GM04504 (cell line): ENCODE results near the gene RAD51B.
A peak's percentile ranks its signal among the peaks of the same experiment; 100 is the strongest.

ENCODE experiments used
- DNase-seq: peaks from one replicate; pipeline ENCODE4 v3.0.0-alpha.2; 2012; ENCODE audit warnings: low read depth

Gene RAD51B

DNA sequence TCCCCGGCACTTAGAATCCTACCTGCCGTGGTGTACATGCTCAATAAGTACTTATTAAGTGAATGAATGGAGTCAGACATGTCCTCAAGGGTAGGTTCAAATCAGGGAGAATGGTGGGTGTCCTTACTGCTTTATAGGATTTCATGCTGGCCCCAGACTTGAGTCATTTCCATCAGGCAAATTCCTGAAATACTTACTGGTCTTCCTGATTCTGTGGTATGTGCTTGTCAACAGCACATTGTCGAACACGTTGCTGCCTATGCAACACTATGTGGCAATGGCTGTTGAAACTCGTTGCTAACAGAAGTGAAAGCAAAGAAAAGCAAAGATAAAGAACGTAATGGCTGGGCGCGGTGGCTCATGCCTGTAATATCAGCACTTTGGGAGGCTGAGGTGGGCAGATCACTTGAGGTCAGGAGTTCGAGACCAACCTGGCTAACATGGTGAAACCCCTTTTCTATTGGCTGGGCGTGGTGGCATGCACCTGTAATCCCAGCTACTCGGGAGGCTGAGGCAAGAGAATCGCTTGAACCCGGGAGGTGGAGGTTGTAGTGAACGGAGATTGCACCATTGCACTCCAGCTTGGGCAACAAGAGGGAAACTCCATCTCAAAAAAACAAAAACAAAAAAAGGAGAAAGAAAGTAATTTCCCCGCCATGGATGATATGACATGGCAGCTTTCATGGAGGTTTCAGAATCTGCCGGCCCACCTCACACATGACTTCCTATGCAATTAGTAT is 758.4 kb downstream of the RAD51B start:
- peak; percentile 96 for DNase-seq

DNA sequence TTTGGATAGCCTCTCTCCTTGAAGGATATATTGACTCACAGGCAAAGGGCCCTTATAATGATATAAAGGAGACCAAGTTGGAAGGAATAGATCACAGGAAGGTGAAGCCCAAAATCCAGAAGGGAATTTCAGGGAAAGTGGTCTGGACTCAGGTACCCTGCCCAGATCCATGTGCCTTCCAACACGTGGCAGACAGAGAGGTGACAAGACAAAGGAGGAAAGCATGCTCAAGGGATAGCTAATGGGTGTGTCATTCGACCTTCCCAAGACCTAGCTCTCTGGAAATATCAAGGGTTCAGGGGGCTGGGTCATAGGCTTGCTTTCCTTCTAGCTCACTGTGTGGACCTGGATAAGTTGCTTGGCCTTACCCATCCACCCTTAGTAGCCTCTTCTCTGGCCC is 759.0 kb downstream of the RAD51B start:
- DNase-seq, result no peak

DNA sequence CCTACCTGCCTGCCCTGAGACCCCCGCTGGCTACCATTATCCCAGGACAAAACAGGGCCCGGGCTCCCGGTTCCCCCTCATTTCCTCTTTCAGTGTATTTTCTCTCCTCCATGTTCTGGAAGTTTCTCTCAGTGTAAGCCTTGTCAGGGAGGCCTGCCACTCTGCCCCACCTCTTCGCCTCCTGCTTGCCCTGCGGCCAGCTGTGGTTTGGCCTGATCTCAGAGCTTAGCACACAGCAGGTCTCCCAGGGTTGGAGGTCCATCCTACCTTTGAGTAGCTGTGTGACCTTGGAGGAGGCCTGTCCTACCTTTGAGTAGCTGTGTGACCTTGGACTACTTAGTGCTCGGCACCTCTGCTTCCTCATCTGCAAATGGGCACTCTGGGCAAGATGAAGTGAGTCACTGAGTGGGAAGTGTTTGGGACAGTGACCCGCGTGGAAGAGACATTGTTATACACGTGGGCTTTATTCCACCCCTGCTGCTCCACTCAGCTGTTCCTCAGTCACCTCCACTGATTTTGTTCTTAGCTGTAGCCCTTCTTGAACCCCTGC is 760.6 kb downstream of the RAD51B start:
- DNase-seq, result no peak

DNA sequence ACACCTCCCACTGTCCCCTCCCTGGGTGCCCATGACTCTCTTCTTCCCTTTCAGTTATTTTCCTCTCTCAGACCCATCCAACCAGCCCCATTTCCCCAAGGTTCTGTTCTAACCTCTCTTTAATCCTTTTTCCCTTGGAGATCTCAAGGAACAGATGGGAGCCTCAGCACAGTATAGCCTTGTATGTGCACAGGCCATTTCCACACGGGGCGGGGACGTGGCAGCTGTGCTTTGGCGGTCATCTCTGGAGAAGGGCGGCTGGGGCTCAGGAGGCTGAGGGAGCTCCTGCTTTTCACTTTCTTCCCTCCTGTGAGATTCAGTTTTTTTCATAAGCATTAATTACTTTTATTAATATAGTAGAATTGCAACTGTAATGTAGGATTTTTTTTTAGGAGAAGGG is 761.1 kb downstream of the RAD51B start:
- DNase-seq, result no peak

DNA sequence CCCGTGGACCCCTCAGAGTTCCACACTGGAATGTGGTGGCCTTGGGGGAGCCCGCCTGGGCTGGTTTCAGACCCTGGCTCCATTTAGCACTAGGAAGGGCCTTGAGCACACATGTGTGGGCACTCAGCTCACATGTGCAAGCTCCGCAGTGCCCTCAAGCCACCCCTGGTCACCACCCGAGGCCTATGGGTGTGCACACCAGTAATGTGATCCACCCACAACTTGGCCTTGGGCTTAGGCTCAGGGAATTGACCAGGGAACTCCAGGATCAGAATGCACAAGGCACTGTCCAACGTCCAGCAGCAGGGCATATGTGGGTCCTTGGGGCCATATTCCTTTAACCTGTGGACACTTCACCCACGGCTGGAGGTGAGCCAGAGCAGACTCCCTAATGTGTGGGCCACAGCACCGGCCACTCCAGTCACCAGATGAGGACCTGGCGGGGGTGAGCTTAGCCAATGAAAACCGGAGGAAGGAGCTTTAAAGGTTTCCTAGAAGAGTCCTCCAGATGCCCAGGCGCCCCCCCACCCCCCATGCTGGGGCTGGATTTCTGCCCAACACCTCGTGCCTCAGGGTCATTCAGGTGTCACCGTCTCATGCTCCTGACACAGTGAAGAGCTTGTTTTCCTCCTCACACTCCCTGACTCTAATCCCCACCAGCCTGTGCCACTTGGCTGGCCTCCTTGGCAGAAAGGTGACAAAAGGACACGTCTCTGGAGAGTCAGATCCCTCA is 764.1 kb downstream of the RAD51B start:
- no peak for DNase-seq

DNA sequence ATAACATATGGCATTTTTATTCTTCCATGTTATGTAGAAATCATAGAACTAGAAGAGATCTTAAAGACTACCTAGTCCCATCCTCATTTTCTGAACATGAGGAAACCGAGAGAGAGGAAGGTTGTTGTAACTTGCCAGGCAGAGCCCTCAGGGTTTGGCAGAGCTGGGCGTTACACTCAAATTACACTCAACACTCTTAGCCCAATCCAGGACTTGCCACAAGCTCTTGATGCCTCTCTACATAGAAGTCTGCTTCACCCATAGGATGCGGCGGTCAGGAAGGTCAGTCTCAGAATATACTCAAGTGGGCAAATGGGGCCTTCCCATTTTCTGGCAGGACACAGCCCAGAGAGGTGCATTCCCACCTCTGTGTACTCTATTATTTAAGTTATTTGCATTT is 765.2 kb downstream of the RAD51B start:
- no peak for DNase-seq

DNA sequence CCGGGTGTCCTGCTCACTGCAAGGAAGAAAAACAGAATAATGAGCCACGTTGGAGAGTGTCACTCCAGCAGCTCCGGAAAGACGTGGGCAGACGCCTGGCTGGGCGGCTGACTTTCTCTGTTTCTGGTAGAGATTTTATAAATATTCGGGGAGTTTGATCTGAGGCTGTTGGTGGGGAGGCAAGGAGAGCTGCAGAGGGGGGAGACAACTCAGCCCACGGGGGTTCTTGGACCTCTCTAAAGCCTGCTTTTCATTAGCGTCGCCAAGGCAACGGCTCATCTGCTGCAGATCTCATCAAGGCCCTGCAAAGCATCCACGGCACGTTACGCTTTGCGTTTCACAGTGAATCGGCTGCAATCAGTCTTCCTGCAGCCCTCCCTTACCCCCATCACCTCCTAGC is 766.1 kb downstream of the RAD51B start:
- DNase-seq, result peak; percentile 65

DNA sequence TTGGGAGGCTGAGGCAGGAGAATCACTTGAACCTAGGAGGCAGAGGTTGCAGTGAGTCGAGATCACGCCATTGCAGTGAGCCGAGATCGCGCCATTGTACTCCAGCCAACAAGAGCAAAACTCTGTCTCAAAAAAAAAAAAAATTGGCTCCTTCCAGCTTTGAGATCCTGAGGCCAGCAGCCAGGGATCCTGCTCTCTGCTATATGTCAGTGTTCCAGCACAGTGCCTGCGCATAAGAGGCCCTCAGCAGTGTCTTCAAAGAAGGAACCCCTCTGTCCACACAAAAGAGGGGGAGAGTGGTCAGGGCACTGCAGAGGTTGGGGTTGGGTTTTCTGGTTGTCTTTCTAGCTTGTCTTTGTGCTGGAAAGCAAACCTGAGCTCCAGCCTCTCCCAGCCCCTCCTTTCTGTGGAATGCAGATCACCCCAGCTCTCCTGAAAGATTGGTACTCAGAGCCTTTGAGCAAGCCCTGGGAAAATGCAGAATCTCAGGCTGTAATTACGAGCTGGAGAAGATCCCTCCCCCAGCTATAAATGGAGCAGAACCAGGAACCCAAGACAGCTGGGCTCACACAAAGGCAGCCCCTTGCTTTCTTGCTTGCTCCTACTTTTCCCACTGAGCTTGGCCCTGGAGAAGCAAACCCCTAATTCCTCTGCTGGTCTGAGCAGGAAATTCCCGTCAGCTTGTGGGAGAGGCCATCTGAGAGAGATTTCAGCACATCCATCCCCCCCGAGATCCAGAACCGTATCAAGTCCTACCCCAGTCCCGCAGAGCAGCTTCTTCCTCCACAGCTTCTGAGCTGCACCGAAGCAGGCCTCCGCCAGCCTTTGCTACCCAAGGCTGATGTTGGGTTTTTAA is 767.5 kb downstream of the RAD51B start:
- no peak for DNase-seq

DNA sequence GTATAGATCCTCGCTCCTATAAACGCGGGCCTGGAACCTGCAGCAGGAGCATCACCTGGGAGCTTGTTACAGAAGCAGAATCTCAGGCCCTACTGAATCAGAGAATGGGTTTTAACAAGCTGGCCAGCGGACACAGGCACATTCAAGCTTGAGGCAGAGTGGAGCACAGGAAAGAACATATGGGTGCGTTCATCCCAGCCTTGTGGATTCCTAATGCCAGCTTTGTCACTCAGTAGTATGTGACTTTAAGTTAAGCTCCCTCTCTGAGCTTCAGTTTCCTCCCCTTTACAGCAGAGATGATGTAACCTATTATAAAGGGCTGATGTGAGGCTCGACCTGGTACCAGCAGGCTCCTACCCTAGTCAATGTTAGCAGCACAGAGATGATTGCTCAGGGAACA is 768.4 kb downstream of the RAD51B start:
- no peak for DNase-seq

DNA sequence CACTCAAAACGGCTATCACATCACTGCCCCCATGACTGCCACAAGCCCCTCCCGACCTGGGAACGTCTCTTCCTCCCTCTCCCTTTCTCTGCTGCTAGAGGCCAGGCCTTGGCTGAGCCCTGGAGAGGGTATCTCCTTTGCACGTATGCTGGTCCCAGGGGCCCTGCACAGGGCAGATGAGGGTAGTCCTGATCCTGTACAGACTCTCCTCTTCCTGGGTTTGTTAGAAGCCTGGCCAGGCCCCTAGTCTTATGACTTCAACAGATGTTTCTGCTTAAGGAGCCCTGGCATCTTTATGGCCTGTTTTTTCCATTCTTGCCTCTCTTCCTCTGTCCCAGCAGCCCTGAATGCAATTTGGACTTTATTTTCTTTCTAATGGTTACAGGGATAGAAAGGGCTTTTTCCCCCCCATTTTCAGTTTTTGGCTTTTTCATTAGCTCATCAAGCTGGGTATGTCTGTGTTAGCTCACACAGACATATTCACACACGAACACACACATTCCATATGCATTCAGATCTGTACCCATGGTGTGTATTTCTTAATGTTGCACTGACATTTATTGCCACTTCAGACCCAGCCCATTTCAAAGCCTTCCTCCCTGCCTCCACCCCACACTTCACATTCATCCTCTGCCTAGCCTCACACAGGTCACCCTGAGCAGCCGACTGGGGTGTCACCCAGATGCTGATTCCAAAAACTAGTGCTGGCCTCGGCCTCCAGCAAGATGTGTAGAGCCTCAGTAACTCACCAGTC is 770.0 kb downstream of the RAD51B start:
- DNase-seq, result peak; percentile 82

DNA sequence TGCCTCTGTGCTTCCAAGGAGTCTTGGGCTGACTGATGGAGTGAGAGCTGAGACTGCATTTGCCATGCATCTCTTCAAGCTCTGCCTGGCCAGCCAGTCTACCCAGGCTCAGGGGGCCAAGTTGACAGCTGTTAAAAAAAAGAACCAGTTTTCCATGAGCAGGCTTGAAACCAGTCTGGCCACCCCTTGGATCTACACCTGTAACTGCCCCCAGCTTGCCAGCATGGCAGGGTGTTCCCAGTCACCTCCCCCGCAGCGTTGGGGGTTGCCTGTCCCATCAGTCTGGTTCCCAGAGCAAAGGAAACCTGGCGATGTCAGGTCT is 770.6 kb downstream of the RAD51B start:
- no peak for DNase-seq

DNA sequence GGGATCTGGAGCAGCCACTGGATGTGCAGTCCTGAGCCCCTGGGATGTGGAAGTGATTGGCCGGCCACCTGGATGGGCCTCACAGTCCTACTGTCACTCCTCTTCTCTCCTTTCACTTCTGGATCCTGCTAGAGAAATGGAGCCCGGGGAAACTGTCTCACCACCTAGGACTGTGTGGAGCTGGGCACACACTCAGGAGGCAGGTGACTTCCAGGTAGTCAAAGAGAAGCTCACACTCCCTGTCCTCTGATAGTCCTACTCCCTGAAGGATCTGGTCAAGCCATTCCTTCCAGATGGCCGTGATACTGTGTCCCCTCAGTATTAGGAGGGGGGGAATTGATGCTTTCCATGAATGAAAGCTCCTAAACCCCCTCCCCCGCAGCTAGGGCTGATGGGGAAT is 772.2 kb downstream of the RAD51B start:
- no peak for DNase-seq

DNA sequence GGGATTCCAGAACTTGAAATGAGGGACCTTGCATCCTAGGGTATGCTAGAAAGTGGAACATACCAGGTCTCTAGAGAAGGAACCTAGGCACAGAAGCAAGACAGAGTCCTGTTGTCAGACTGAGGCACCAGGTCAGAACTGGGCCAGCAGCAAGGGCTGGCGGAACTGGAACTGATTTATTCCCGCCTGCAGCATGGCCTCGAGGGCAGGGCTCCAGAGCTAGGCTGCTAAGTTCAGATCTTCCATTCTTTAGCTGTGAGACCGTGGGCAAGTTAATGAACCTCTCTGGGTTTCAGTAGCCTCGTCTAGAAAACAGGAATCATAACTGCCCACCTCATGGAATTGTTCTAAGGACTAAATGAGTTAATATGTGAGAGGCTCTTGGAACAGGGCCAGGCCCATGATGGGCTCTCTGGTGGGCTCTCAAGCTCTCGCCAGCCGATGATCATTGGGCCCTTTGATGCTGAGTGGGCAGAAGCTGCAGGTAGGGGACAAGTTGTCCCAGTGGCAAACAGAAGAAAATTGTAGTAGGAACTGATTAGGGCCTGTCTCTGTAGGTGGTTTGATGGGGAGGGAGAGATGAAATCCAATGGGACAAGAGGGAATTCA is 773.5 kb downstream of the RAD51B start:
- no peak for DNase-seq

DNA sequence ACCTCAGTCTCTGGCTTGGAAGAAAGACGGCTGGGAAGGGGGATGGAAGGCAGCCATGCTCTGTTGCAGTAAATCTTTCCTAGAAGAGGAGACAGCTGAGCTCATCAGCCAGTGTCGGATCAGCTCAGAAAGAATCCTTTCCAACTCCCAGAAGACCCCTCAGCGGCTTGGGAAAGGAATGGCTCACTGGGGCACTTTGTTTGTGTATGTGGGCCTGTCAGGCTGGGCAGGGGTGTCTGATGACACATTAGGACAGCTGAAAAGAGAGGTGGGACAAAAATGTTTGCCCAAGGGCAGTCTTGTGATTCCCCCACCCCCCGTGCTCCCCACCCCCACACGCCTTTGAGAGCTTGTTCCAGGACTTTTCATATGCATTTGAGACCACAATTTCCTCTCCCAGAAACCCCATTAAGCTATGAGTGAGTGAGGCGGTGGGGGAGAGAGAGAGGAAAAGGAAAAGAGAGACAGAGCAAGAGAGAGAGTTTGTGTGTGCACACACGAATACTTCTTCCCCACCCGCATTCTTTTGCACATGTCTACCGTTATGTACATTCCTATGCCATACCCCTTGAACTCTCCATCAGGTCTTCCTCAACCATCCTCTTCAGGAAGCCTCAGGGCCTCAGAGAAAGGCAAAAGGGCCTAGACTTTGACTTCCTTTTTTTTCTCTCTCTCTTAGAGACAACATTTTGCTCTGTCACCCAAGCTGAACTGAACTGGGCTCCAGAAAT is 774.4 kb downstream of the RAD51B start:
- DNase-seq, result no peak

DNA sequence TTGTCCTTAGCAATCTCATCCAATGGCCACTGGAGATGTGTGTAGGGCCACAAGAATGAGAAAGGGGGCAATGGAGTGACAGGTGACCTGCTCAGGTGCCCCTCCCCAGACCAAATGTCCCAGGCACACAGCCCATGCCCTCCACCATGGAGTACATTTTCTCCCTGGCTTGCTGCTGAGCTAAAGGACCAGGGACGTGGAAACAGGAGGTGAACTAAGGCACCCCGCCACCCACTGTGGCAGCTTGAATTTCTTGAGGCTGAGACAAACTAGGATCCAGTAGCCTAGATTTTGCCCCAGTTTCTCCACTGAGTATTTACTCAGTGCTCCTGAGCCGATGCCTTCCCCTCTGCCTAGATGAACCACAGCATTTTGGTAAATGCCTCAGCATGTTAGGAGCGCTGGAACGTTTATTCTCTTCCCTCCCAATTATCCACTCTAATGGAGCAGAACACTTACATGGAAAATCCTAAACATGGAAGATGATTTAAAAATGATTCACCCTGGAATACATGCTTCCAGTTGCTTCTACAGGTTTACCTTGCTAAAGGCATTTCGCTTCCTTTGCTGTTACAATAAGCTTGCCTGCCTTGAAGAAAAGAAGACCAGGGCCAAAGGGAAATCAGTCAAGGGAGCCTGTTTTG is 775.3 kb downstream of the RAD51B start:
- no peak for DNase-seq

DNA sequence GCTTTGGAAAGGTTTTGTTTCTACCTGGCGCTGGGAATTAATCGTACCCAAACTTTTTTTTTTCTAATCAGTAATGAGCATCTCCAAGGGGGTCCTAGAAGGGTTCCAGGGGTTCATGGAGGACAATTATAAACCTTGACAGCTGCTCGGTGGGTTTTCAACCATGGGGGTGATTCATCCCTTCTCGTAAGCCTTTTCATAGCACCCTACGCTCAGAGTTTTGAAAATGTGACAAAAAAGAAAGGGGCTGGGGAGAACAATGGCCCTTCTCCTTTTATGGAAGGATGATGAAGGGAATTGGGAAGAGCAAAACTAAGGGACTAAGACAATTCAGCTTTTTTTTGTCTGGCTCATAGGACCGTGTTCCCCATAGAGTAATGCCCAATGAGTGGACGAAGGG is 776.6 kb downstream of the RAD51B start:
- DNase-seq, result no peak

DNA sequence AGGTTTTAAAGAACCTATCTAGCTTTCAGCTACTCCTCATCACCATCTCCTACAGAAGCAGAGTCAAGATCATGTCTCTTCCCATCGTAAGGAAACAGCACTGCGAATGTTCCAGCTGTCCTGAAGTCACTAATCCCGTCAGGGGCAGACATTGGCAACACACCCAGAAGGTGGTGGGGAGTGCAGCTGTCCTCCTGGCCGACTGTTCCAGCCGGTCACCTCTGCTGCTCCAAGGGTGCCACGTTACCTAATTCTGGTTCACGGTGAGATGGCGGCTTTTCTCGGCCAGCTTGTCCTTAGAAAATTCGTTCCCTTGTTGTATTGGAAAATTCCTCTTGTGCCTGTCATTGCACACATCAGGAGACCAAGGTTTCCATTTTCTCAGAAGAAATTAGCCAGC is 777.1 kb downstream of the RAD51B start:
- DNase-seq, result no peak

DNA sequence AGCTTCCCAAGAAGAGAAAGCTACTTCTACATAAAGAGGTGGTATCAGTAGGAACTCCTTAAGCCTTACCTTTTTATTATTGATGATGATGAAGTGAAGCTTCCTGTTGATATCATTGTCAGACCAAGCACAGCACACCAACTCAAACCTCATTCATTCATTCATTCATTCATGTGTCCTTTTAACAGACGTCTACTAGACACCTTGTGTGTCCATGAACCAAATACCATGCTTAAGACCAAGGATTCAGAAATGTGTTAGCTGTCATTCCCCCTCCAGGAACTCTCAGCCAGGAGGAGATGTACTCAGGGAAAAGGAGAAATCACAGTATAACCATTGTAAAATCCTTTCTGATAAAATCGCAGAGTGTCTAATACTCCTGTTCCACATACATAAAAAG is 778.5 kb downstream of the RAD51B start:
- no peak for DNase-seq

DNA sequence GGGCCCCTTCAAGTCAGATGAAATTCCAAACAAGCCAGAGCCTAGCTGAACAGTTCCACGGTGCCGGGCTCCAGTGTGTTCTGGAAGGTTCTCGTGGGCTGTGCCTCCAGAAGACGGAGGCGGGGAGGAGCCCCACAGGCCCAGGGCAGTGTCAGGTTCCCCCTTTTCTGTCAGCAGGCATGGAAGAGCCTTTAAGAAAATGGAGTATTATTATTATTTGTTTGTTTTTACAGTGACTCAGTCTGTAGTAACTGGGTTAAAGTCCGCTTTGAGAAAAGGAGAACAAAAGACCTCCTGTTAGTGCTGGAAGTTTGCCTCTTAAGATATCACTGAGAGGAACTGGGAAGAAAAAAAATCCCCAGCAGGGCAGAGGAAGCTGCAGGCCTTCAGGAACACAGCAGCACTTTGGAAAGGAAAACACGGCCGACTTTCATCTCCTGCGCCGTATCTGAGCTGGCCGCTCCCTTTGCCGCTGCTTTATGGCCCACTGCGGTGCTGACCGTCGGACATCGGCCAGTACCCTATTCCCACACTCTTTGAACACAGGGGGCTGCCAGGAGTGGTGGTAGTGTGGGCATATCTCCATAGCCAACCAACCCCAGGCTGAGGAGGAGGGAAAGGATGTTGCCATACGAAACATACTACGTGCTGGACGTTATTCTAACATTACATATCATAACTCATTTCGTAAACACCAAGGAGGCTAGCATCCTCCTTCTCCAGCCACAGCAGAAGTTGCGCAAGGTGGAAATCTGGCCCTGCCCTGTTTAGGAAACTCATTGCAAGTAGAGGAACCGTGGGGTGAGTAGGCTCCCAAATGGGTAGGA is 779.3 kb downstream of the RAD51B start:
- no peak for DNase-seq
